HG03095 (cell line): Measurements from ENCODE around the gene PCNX2.
"Not testable (repeated sequence)": the region's sequence is repeated elsewhere in the genome, so short reads cannot be mapped to it uniquely, and the experiment has no call there.

ENCODE experiments used
- ATAC-seq: cut with Tn5 transposase; IDR thresholded peaks from one replicate; pipeline ENCODE4 v1.9.1; 2021; ENCODE audit warnings: moderate library complexity; ENCODE audit not compliant: unreplicated experiment

The PCNX2 gene

DNA sequence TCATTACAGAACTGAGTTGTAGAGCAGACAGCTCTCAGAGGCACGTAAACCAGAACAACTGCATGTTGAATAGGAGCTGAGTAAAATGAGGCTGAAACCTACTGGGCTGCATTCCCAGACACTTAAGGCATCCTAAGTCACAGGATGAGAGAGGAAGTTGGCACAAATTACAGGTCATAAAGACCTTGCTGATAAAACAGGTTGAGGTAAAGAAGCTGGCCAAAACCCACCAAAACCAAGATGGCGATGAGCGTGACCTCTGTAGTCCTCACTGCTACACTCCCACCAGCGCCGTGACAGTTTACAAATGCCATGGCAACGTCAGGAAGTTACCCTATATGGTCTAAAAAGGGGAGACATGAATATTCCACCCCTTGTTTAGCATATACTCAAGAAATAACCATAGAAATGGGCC is 187.8 kb downstream of the PCNX2 start:
- ATAC-seq: not testable (repeated sequence)

- ATAC-seq: no peak
Observed at GRCh38 chr1:233107130-233107660, 188.3 kb downstream of the PCNX2 start.

DNA sequence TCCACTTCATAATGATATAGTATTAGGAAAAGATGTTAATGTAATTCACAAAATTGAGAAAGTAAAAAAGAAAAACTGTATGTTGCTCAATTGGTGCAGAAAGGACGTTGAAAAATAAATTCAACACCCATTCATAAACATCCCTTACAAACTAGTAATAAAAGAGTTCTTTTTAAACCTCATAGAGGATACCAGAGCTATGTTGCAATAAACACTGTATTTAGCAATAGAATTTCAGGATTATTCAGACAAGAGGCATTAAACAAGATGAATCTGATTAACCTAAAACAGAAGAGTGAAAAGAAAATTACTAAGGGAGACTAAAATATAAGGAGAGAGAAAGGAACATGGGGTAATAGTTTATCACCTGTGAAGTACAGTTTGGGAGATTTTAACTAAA is 190.3 kb downstream of the PCNX2 start:
- ATAC-seq: no peak

DNA sequence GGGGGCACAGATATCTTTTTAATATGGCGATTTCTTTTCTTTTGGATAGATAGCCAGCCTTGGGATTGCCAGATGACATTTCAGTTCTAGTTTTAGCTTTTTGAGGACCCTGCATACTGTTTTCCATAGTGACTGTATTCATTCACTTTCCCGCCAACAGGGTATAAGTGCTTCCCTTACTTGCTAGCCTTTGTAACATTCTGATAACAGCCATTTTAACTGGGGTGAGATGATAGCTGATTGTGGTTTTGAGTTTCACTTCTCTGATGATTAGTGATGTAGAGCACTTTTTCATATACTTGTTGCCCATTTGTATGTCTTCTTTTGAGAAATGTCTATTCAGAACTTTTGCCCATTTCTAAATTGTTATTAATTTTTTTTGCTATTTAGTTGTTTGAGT is 193.2 kb downstream of the PCNX2 start:
- ATAC-seq: no peak

- no peak for ATAC-seq
Observed at GRCh38 chr1:233097959-233098580, 197.5 kb downstream of the PCNX2 start.

DNA sequence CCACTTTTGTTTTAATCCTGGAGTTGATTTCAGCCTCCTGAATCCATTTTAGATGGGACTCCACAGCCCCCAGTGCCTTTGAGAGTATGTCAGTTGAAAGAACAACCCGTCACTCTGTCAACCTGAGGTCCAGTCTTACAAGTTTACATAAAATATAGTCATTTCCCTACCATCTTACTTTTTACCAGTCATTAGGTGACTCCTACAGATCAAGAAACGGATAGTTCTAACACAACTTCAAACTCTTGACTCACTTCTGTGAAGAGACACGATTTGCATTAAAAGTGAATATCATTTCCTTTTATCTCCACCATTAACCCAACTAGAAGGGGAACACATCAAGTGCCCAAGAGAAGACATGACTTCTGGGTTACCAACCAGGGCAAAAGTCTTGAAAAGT is 198.0 kb downstream of the PCNX2 start:
- ATAC-seq: no peak

DNA sequence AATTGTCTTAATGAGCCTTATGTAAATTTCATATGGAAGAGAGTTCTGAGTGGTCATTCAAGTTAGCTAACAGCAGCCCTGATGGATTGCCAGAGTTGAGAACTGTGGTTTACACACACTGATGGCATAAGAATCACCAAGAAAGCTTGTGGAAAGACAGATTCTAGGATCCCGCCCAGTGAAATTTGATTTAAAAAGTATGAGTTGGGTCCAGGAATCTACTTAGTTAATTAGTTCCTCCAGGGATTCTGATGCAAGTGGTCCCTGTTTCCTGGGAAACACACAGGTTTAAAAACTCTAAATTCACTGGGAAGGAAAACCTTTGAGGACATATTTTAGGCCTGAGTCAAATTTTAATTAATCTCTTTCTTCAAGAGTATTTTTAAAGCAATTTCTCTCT is 200.8 kb downstream of the PCNX2 start:
- no peak for ATAC-seq

DNA sequence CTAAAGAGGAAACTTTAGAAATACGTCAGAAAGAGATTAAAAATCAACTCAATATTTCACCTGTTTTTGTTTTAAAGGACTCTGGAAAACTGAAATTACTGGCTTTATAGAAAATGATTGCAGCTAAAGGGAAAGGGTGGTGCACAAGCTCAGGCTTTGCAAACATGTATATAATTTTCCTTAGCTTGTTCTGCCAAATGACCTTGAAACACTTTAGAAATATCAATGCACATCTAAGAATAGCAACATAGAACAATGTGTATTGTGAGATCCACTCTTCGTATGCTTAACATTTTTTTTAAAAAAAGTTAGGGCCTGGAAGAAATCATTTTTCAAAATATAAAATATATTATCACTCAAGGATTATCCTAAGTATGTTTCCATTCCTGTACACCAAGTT is 201.3 kb downstream of the PCNX2 start:
- ATAC-seq: no peak

DNA sequence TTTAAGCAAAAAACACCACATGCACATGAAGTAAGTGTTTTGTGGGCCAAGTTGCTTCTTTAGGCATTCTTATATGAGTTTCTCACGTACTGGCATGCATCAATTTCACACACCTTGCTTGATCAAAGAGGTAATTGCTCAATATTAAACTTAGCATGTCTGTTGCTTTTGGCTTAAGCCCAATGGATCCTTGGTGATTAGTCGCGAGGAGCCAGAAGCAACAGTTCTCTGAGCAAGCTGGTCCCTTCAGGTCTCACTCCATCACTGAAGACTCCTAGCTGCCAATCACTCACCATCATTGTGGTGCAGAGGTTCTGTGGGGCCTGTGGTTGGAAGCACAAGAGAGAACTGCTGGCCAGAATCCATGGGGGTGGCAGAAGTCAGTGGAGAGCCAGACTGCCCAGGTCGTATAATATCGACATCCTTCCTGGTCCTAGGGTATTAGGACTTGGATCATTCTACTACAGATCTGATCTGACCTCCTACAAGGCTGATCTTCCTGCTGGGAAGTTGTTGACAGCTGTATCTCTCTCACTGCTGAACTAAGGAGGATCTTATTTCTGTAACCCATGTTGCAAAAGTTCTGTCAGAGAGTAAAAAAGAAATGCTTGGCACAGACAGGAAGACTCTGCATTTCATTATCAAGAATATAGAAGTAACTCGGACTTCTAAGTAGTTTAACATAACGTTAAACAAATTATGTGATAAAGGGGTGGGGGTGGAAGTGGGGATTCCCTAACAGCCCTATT is 204.6 kb downstream of the PCNX2 start:
- ATAC-seq: no peak

DNA sequence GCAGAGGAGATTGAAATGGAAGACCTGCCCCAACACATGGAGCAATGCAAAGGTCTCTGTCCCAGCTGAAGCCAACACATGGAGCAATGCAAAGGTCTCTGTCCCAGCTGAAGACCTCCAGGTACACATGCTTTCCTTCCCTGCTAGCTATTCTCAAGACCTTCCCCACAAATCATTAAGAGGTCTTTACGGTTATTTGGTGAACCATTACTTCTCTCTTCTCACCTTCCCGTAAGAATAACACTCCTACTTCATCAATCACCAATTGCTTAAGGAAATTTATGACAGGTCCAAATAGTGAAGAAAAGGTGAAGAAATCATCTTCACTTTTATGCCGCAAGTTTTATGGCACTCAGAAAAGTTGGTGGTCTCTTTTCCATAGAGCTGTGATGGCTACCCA is 206.3 kb downstream of the PCNX2 start:
- ATAC-seq: no peak

DNA sequence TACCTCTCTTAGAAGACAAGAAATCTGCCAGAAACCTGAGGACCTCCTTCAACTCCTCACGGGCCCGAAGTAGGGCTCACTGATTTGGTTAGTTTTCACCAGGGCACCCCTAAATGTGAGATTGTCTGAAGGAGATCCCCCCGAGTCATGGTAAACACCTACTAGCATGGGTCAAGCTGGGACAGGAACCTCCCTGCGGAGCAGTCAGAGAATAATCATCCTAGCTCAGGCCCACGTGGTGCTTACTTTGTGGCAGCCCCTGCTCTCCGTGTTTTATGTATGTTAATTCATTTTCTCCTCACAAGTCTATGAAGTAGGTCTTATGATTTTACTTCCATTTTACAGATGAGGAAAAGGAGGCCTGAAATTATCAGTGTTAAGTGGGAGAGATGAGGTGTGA is 206.9 kb downstream of the PCNX2 start:
- ATAC-seq: no peak

GRCh38 chr1:233086961-233087881 is 208.3 kb downstream of the PCNX2 start:
- no peak for ATAC-seq

DNA sequence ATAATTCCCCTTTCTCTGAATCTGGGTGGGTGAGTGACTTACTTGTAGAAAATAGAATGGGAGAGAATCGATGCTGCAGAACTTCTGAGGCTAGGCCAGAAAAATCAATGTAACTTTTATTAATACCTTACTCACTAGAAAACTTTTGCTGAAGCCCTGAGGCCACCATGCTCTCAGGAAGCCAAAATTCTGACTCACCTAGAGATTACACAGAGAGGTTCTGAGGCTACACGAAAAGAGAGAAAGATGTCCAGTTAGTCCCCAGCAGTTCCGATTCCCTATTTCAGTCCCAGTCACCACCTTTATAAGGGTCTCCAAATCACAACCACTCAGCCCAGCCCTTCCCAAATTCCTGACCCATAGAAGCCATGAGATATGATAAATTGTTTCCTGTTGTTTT is 210.0 kb downstream of the PCNX2 start:
- ATAC-seq: no peak

DNA sequence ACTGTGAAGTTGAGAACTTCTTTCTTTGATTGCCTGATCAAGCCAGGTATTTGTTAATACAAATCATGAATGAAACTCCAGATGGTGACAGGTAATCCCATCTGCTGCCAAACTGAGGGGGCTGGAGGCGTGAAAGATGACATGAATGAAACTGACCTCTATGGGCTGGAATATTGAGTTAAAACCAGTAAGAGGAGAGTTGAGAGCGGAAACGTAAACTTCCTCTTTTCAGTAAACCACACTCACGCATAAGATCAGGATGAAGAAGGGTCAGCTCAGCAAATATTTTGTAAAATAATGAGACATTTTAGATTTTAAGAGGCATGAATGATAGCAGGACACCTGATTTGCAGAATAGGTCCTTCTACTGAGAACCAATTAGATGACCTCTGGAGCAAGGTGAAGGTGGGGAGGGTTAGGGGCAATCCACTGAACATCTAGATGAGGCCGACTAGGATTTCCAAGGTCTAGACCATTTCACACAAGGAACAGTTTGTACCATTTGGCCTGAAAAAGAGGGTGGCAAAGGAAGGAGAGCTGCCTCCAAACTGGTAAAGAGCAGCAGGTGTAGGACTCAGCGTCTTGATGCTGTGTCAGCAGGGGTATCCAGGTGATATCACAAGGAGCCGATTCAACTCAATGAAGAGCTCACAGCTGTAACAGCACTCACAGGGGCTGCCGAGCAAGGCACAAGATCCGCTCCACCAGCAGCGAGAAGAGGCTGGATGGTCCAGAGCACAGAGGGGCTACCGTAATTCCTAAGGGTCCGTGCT is 212.6 kb downstream of the PCNX2 start:
- ATAC-seq: peak; percentile 80

GRCh38 chr1:233081735-233082134 is 213.8 kb downstream of the PCNX2 start:
- ATAC-seq: no peak

- ATAC-seq: not testable (repeated sequence)
Observed at GRCh38 chr1:233080827-233081226, 214.7 kb downstream of the PCNX2 start.

- ATAC-seq: no peak
Observed at GRCh38 chr1:233080286-233080685, 215.2 kb downstream of the PCNX2 start.

DNA sequence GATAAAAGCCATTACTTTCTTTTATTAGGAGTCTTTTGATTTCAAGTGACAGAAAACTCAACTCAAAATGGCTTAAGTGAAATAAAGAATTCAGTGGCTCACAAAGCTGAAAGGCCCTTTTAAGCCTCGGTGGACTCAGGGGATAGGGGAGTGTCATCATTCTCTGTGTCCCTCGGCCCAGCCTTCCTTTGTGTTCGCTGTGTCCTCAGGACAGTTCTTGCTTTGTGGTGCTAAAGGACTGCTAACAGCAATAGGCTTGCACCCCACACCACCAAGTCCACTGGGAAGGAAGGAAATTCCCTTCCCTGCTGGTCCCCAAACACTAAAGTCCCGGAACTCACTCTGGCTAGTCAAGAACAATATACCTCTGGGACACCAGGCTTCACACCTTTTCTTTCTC is 216.0 kb downstream of the PCNX2 start:
- no peak for ATAC-seq

GRCh38 chr1:233078396-233078795 is 217.1 kb downstream of the PCNX2 start:
- ATAC-seq: no peak

DNA sequence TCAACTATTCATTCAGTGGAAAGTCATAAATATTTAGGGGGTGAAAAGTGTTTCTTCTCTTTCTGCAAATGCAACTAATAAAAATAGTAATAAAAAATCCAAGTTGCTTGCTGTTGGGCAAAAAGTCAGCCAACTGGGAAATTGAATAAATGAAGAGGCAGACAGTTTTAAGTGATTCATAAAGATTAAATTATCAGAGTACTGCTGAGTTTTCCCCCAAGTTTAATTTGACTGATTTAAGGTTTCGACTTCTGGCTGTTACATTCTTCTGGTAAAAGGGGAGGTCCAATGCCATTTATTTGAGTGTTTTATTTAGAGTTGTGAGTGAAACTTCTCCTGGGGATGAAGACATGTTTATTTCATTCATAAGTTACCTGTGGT is 219.6 kb downstream of the PCNX2 start:
- no peak for ATAC-seq

GRCh38 chr1:233066087-233066486 is 229.4 kb downstream of the PCNX2 start:
- ATAC-seq: no peak
